Subcutaneous adipose tissue (tissue), 4 donors: Measurements from ENCODE around the gene MGP. TPM values are rescaled to one million over a fixed set of nuclear protein-coding genes. Genes with fewer than 3 reads are reported as not detected.

Experiments
- total RNA-seq, 4 donors: library from RNA; depleted of rRNA; stranded (reverse); fragments of >200 nt; gene quantifications; one replicate each; pipeline ENCODE4 v1.1.0, GENCODE V29; 2016
- TF ChIP-seq, protein P1 (sequence below): fragments of 450-650 bp; IDR thresholded peaks from one replicate; pipeline ENCODE4 v1.5.1; 2016; ENCODE audit warnings: low read depth, mild to moderate bottlenecking, control low read depth, antibody characterized with exemption, moderate library complexity

MGP gene
- total RNA-seq, 4 donors from 2014 or later, result 192 to 366 (median 221) TPM

DNA sequence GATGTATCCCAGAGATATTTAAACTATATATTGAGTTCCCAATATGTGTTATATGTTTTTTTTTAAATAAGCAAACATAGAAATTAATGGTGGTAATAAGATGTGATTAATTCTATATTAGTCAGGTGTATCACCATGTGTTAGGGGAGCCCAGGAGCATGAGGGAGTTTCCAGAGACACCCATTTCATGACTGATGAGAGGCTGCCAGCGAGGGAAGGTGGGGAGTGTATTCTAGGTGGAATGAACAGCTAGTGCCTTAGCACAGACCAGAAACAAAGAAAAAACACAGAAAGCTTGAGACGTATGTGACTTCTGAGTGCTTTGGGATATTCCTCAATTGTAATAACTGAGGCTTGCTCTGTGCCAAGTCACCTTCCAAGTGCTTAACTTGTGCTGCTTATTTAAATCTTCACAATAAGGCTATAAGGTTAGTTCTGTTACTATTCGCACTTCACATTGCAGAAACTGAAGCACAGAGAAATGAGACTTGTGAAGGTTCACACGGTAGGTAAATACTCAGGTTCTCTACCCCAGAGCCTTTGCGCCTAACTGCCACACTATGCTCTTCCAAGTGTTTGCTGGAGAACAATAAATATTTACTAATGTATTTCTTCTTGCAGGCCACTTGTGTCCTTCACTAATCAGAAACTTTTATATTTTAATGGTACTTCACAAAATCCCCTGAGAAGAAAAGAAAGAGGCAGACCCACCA lies 17.9 kb upstream of the MGP start:
- TF ChIP-seq, protein P1, sequence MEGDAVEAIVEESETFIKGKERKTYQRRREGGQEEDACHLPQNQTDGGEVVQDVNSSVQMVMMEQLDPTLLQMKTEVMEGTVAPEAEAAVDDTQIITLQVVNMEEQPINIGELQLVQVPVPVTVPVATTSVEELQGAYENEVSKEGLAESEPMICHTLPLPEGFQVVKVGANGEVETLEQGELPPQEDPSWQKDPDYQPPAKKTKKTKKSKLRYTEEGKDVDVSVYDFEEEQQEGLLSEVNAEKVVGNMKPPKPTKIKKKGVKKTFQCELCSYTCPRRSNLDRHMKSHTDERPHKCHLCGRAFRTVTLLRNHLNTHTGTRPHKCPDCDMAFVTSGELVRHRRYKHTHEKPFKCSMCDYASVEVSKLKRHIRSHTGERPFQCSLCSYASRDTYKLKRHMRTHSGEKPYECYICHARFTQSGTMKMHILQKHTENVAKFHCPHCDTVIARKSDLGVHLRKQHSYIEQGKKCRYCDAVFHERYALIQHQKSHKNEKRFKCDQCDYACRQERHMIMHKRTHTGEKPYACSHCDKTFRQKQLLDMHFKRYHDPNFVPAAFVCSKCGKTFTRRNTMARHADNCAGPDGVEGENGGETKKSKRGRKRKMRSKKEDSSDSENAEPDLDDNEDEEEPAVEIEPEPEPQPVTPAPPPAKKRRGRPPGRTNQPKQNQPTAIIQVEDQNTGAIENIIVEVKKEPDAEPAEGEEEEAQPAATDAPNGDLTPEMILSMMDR, result no peak

DNA sequence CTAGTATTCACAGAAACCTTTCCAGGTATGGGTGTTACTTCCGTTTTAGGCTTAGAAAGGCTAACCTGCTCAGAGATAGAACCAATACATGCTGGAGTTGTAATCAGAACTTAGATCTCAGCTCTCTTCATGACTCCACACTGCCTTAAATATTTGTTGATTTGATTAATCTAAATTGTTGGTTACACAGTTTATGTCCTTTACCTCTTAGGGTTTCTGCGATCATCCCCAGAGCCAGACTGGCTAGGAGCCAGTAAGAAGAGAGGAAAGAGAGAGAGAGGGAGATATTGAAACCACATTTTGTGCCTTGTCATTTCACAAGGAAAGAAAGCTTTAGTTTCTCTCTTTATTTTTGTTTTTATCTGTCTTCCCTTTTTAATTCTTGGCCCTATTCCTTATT lies 16.8 kb upstream of the MGP start:
- TF ChIP-seq, protein P1, result no peak

DNA sequence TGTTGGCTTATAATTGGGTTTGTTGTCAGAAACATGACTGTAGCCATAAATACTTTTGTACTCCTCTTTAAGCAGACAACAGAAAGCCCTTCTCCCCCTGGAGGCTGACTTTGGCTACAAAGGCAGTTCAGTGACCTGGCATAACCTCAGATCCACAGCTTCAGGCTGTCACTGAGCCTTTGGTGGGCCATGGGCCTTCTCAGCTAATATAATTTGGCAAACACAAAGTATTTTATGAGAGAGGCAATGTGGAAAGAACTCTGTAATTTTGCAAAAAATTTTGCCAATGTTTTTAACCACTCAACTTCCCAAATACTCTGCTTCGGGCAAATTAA lies 15.5 kb upstream of the MGP start:
- TF ChIP-seq, protein P1, result no peak

DNA sequence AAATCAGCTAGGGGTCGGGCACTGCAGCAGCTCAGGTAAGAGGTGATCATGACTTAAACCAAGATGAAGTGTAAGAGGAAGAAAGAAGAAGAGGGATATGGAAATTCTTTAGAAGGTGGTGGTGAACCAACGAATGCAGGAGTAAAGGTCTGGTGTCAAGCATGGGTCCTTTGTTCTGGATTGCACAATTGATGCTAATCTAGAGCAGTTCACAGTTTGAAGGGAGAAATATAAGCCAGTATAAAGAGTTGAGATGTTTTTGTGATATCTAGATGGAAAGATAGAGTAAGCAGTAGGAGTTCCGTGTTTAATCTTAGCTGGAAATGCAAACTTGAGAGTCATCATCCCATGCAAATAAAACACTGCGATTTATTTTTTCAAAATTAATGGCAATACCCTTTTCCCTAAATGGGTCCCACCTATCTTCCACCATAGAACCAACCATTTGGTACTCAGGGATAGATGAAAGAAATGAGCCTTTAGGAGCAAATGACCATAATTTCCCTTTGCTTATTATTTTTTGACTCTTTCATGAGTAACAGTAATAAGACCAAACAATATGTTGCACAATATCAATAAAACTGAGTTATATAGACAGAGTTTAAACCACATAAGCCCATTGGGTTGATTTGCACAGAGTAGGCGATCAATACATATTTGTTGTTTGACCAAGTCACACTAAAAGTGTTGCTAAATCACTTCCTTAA lies 15.0 kb upstream of the MGP start:
- TF ChIP-seq, protein P1, result no peak

DNA sequence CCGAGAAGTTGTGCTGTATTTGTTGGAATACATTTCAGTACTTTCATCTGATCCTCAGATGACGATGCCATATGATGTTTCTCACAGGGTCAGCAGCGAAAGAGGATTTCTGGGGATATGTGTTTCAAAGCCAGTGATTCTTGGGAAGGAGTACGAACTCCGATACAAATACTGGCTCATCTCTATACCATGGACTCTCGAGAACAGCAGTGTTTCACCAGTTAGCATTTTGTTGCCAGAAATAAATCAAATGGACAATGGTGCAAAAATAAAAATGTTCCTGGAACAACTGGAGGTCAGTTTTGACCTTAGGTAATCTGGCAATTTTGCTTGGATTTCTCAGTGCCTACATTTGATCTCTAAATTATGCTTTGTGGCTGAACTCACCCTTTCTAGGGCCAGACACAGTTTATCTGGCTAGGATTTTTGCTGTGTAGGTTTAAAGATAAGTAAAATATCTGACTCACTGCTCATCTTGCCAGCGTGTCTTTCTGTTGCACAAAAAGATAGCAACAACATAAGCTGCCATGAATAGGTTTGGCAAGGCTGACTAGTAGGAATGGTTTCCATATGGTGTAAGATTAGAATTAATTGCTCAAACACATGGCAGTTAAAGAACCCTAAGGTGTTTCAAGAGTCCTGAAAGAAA lies 11.0 kb upstream of the MGP start:
- TF ChIP-seq, protein P1, result no peak

DNA sequence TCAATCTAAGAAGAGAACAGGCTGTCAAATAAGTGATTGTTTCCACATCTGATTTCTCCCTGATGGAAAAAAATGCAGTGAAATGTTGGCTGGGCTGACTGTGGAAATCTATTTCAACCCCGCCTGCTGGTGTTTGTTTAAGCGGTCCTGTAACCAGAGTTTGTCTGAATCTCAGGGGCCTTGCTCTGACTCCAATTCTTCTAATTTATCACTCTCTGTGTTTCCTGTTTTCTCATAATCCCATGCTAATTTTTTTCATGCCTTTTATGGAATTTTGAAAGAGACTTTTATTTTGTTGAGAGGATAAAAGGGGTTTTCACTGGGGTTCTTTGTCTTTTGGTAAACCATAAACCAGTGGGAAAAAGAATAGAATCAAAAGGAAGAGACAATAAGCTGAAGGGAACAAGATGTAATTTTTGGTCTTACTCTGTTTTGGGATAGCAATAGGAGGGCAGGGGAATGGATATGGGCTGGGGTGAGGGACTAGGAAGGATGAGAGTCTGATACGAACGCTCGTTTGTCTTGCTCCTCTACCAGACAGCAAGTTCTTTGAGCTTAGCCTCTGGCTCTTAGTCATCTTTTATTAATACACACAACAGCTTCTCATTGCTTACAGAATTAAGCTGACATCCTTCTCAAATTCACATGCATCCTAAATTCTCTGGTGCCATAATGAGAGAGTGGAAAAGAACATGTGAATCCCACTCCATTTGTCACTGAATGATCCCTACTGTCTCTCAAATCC lies 8.0 kb upstream of the MGP start:
- TF ChIP-seq, protein P1, result no peak
